Skeletal muscle tissue (tissue), 4 donors: ENCODE results near the gene SYTL3. TPM values are rescaled to one million over a fixed set of nuclear protein-coding genes. Genes with fewer than 3 reads are reported as not detected.

ENCODE experiments used
- H3K27ac ChIP-seq: one replicate; pipeline ENCODE4 v1.7.0; 2013; ENCODE audit warnings: mild to moderate bottlenecking, low read depth, low read length, inconsistent platforms
- H3K27me3 ChIP-seq, 3 donors: one replicate each; pipeline ENCODE4 v1.7.0; 2013; ENCODE audit warnings: low read length in 3 of 3; ENCODE audit not compliant: control insufficient read depth in 3 of 3, insufficient read depth in 3 of 3
- H3K36me3 ChIP-seq, 3 donors: one replicate each; pipeline ENCODE4 v1.7.0; 2013; ENCODE audit warnings: low read length in 3 of 3; ENCODE audit not compliant: control insufficient read depth in 3 of 3, insufficient read depth in 3 of 3
- H3K4me1 ChIP-seq, 3 donors: one replicate each; pipeline ENCODE4 v1.7.0; 2013; ENCODE audit warnings: low read length in 3 of 3, mild to moderate bottlenecking in 3 of 3; ENCODE audit not compliant: control insufficient read depth in 3 of 3, insufficient read depth in 3 of 3
- H3K4me3 ChIP-seq, 3 donors: one replicate each; pipeline ENCODE4 v1.7.0; 2013; ENCODE audit warnings: low read length in 3 of 3
- H3K9ac ChIP-seq, 3 donors: one replicate each; pipeline ENCODE4 v1.7.0; 2013; ENCODE audit warnings: low read length in 3 of 3, mild to moderate bottlenecking in 3 of 3, moderate library complexity in 2 of 3, low read depth in 1 of 3
- H3K9me3 ChIP-seq, 3 donors: one replicate each; pipeline ENCODE4 v1.7.0; 2013; ENCODE audit warnings: low read length in 3 of 3; ENCODE audit not compliant: control insufficient read depth in 3 of 3
- total RNA-seq: library from RNA; depleted of rRNA; stranded (reverse); fragments of >200 nt; gene quantifications from one replicate; pipeline ENCODE4 v1.2.3, GENCODE V29; 2014
- donor health status: Osteomylitis.

The SYTL3 gene
- total RNA-seq, 1 donor from 2014 or later: 5.7 TPM

- no peak overlapping the region for H3K27ac ChIP-seq
These were observed 87.3 kb downstream of the SYTL3 start for GRCh38 chr6:158737082-158737709.

GRCh38 chr6:158737710-158738615, 88.1 kb downstream of the SYTL3 start:
- Histone ChIP-seq H3K27ac (no peak overlapping the region), H3K4me3 (no peak overlapping the region), H3K36me3 (peaks cover 0 to 1% (median 0%) of the 10 kb centered on the region in 3 donors), H3K27me3 (no peaks in the 10 kb centered on the region), H3K9ac (no peak overlapping the region), H3K4me1 (peaks cover 0 to 9% (median 9%) of the 10 kb centered on the region in 3 donors), H3K9me3 (peaks cover 0 to 4% (median 0%) of the 10 kb centered on the region in 3 donors)

More at GRCh38 chr6:158737082-158737709, 87.3 kb downstream of the SYTL3 start:
- H3K36me3 ChIP-seq: peaks cover 0 to 4% (median 1%) of the 10 kb centered on the region in 3 donors
- peaks cover 0 to 4% (median 0%) of the 10 kb centered on the region in 3 donors for H3K9me3 ChIP-seq
- peaks cover 0 to 9% (median 9%) of the 10 kb centered on the region in 3 donors for H3K4me1 ChIP-seq
- no peaks in the 10 kb centered on the region for H3K27me3 ChIP-seq
- no peak overlapping the region for H3K4me3 ChIP-seq
- H3K9ac ChIP-seq: no peak overlapping the region

DNA sequence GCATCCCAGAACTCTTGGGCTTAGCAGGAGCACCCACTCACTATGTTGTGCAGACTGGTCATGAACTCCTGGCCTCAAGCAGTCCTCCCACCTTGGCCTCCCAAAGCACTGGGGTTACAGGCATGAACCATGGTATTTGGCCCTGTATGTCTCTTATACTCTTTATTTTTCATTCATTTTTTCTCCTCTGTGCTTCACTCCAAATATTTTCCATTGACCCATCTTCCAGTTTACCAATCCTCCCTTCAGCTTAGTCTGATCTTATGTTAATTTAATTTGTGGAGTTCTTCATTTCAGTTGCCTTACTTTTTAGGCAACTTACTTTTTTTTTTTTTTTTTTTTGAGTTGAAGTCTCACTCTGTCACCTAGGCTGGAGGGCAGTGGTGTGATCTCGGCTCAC, 89.8 kb downstream of the SYTL3 start:
- Histone ChIP-seq H3K9me3 (peaks cover 0 to 4% (median 0%) of the 10 kb centered on the region in 3 donors), H3K27me3 (no peaks in the 10 kb centered on the region), H3K27ac (no peak overlapping the region), H3K36me3 (peaks cover 0 to 1% (median 0%) of the 10 kb centered on the region in 3 donors), H3K4me3 (no peak overlapping the region), H3K4me1 (peaks cover 0 to 9% (median 9%) of the 10 kb centered on the region in 3 donors), H3K9ac (no peak overlapping the region)

DNA sequence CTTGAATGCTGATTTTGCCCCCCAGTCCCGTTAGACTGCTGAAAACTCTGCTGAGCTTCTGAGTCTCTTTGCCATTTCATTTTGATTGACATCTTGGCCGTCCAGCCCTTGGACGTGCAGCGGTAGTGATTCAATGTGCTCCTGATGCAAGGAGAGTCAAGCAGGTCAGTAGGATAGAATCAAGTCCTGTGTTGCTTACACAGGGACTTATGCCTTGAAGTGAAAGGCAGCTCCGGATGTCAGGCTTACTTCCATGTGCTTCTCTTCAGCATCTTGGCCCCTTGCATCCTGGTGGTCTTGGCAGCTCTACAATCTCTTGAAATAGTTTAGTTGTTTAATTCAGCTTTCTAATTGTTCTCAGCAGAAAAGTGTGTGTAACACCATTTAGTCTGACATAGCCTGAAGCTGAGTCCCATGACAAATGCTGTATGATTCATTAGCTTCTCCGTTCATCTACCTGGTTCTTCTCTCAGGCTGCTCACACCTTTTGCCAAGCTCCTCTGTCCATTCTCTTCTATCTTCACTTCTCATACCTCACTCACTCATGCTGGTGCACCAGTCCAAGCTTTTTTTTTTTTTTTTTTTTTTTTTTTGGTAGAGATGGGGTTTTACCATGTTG, 93.3 kb downstream of the SYTL3 start:
- H3K36me3 ChIP-seq: peaks cover 0 to 3% (median 1%) of the 10 kb centered on the region in 3 donors
- H3K9me3 ChIP-seq: peaks cover 0 to 4% (median 0%) of the 10 kb centered on the region in 3 donors
- H3K9ac ChIP-seq: no peak overlapping the region
- H3K27ac ChIP-seq: no peak overlapping the region
- no peaks in the 10 kb centered on the region for H3K27me3 ChIP-seq
- H3K4me3 ChIP-seq: no peak overlapping the region
- H3K4me1 ChIP-seq: peaks cover 0 to 1% (median 0%) of the 10 kb centered on the region in 3 donors

DNA sequence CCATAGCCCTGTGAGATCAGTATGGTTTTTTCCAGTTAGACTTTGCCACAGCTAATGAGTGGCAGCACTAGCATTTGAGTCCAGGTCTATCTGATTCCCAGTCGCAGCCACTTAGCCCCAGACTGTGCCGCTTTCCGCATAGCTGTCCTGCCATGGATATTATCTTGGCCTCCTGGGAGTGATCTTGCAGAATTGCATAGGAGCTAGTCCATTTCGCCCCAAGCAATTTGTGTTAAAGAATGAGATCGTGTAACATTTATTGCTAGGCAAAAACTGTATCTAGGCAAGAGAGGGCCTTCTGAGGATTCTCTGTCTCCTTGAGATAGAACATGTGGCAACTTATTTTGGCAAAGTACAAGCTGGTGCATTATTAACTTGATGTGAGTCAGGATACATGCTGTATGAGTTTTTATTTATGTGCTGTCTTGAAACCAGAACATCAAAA, 95.2 kb downstream of the SYTL3 start:
- no peaks in the 10 kb centered on the region for H3K27me3 ChIP-seq
- H3K4me3 ChIP-seq: no peak overlapping the region
- no peak overlapping the region for H3K27ac ChIP-seq
- H3K36me3 ChIP-seq: peaks cover 0 to 6% (median 0%) of the 10 kb centered on the region in 3 donors
- no peaks in the 10 kb centered on the region for H3K4me1 ChIP-seq
- H3K9me3 ChIP-seq: no peaks in the 10 kb centered on the region
- H3K9ac ChIP-seq: no peak overlapping the region

DNA sequence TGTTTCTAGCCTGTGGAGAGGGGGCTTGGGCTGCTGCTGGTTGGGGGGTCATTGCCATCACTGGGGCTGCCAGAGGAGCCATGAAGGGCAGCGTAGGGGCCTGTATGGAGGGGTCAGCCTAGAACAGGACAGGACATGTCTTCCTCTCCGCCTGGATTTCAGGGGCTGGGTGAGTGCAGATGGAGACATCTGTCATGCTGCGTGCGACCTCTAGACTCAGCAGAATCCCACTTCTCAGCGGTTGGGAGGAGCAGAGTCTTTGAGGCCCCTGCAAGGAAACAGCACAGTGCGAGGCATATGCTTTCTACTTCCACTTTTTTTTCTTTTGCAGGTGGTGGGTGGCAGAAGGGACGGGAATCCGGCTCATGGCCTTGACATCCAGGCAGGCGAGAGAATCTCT, 101.4 kb downstream of the SYTL3 start:
- Histone ChIP-seq H3K9me3 (no peaks in the 10 kb centered on the region), H3K4me3 (no peak overlapping the region), H3K36me3 (peaks cover 2 to 3% (median 2%) of the 10 kb centered on the region in 3 donors), H3K4me1 (no peaks in the 10 kb centered on the region), H3K27ac (no peak overlapping the region), H3K9ac (no peak overlapping the region), H3K27me3 (no peaks in the 10 kb centered on the region)

GRCh38 chr6:158751921-158752320, 102.1 kb downstream of the SYTL3 start:
- no peak overlapping the region for H3K4me3 ChIP-seq
- no peak overlapping the region for H3K27ac ChIP-seq
- H3K27me3 ChIP-seq: no peaks in the 10 kb centered on the region
- H3K4me1 ChIP-seq: no peaks in the 10 kb centered on the region
- H3K36me3 ChIP-seq: peaks cover 2 to 3% (median 2%) of the 10 kb centered on the region in 3 donors
- H3K9me3 ChIP-seq: no peaks in the 10 kb centered on the region
- H3K9ac ChIP-seq: no peak overlapping the region

DNA sequence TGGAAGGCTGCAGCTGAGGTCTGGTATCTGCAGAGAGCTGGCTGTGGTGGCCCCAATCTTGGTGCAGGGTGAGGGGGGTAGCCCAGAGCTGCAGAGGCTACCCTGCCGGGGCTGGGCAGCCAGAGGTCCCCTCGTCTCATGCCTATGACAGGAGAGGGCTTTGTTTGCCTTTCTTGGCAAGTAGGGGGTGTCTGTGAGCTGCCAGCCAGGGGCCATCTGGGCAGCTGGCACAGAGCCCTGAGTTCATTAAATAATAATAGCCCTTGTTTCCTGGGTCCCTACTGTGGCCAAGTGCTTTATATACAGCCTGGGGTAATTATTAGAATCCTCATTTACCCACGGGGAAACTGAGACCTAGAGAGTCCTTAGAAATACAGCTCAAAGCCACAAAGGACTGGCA, 102.8 kb downstream of the SYTL3 start:
- Histone ChIP-seq H3K9ac (no peak overlapping the region), H3K27me3 (no peaks in the 10 kb centered on the region), H3K4me1 (no peaks in the 10 kb centered on the region), H3K9me3 (no peaks in the 10 kb centered on the region), H3K36me3 (peaks cover 2 to 3% (median 2%) of the 10 kb centered on the region in 3 donors), H3K4me3 (no peak overlapping the region), H3K27ac (no peak overlapping the region)

DNA sequence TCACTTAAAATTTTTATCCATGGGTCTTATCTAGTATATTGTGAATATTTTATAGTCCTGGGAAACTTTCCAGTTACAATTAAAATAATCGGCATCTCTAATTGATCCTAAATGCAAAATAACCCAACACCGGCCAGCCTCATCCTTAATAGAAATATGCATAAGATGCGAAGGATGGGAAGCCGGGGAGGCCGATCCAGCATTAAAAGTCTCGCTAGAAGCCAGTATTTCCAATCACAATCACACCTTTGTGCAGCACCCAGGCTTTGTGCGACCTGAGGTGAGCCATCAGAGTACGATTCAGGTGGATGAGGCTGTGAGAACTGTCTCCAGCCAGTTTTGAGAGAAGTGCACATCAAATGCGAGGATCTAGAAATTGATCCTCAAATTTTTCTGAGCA, 104.0 kb downstream of the SYTL3 start:
- no peaks in the 10 kb centered on the region for H3K27me3 ChIP-seq
- H3K27ac ChIP-seq: no peak overlapping the region
- no peak overlapping the region for H3K9ac ChIP-seq
- H3K4me1 ChIP-seq: no peaks in the 10 kb centered on the region
- H3K4me3 ChIP-seq: no peak overlapping the region
- peaks cover 2 to 4% (median 2%) of the 10 kb centered on the region in 3 donors for H3K36me3 ChIP-seq
- no peaks in the 10 kb centered on the region for H3K9me3 ChIP-seq
